NCI-H345 (cell line): Measurements from ENCODE around the gene ZNF765.
"Not testable (repeated sequence)": the region's sequence is repeated elsewhere in the genome, so short reads cannot be mapped to it uniquely, and the experiment has no call there.

Experiments
- DNase-seq: peaks from one replicate; lab custom pipeline; 2025; lab: John Stamatoyannopoulos, UW

Gene ZNF765

DNA sequence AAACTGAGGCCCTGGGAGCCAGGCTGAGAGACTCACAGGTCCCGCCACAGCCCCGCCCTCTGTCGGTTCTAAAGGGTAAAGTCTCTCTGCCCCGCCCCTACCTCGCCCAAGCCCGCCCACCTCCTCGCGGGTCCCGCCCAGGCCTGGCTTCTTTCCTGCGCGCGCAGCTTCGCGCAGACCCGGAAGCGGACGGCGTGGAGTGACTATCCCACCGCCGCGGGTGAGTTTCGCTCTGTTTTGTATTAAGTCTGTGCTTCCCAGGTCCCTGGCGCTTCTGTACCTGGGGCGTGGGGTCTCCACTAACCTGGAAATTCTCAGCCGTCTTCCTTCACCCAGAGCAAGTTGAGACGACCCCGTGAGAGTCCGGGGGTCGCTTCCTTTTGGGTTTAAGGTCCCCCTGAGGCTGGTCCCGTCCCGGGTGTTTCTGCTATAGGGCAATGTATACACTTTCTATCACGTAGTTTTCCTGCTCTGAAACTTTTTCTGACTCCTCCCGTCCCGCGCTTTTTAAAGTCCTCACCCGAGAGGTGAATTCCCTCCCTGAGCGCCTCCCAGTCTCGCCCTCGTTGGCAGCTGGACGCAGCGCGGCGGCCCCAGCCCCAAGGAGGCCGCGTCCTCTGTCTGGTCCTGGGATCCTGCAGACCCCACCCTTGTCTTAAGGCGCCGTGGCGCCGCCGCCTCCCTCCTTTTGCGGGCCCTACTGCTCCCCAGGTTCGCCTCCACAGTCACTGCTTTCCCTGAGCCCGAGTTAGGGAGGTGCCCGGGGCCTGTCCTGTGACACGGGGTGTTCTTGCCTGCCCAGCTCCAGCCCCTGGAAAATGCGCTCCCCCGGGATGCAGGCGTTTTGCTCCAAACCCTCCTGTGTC is at the start of gene ZNF765:
Gene ZNF765 (plus strand): TSS at position 176 of the 866 bp plus-strand sequence. CDS start 2,867 bp downstream, outside the sequence.
- peak; percentile 81 for DNase-seq

DNA sequence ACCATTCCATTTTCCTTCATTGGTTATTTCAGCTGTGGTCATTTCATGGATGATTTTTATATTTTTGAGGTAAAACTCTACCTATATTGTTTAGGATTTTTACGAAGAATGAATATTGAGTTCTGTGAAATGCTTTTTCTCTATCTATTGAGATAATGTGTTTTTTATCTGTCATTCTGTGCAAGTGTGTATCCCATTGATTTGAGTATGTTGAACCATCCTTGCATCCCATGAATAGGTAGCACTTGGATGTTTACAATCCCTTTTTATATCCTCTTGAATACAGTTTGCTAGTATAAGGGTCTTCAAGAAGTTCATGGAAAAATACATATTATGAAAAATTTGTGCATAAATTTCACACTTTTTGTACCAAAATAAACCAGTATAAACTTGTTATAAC is 39.2 kb upstream of the ZNF765 start:
- DNase-seq, result no peak

DNA sequence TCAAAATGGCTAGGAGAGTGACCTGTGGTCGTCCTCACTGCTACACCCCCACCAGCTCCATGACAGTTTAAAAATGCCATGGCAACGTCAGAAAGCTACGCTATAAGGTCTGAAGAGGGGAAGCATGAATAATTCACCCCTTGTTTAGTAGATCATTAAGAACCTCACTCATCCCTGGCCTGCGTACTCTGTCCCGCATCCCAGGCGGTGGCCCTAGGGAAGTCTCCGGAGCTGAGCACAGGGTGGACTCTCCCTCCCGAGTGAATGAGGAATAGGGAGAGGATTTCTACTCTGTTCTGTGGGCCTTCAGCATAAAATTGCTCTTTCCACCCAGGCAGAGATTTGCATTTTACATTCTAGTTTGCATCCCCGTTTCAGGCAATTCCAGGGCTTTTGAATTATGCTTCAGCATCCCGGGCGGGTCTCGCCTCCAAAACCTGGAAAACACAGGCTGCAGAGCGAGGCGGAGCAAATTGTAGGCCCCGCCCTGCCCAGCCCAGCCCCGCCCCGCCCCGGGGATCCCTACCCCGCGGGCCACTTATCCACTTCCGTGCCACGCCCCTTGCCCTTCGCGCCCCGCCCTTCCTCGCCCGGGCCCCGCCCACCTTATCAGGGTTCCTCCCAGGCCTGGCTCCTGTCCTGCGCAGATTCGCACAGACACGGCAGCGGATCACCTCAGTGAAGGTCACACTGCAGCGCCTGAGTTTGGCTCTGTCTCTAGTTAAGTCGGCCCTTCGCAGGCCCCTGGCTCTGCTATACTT is 36.9 kb upstream of the ZNF765 start:
- DNase-seq, result no peak

DNA sequence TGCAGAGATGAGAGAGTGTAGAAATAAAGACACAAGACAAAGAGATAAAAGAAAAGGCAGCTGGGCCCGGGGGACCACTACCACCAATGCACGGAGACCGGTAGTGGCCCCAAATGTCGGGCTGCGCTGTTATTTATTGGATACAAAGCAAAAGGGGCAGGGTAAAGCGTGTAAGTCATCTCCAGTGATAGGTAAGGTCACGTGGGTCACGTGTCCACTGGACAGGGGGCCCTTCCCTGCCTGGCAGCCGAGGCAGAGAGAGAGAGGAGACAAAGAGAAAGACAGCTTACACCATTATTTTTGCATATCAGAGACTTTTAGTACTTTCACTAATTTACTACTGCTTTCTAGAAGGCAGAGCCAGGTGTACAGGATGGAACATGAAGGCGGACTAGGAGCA is 34.9 kb upstream of the ZNF765 start:
- not testable (repeated sequence) for DNase-seq

DNA sequence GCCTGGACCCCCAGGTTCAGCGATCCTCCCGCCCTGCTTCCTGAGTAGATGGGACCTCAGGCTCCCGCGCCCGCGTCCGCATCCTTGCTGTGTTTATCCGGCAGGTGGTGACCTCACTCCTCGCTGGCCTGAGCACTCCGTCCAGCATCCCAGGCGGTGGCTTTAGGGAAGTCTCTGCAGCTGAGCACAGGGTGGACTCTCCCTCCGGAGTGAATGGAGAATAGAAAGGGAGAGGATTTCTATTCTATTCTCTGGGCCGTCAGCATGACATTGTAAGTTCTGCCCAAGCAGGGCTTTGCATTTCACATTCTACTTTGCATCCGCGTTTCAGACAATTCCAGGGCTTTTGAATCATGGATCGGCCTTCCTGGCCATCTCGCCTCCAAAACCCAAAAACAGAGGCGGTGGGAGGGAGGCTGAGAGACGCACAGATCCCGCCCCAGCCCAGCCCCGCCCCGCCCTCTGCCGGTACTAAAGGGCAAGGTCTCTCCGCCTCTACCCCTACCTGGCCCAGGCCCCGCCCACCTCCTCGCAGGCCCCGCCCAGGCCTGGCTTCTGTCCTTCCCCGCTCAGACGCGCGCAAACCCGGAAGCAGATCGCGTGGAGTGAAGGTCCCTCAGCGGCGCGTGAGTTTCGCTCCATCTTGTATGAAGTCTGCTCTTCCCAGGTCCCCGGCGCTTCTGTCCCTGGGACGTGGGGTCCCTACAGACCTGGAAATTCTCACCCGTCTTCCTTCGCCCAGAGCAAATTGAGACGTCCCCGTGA is 29.6 kb upstream of the ZNF765 start, which contains the start of gene ZNF525:
Gene ZNF525 (plus strand): TSS at position 572 of the 765 bp plus-strand sequence. CDS start 6,577 bp downstream, outside the sequence.
- peak; percentile 90 for DNase-seq

DNA sequence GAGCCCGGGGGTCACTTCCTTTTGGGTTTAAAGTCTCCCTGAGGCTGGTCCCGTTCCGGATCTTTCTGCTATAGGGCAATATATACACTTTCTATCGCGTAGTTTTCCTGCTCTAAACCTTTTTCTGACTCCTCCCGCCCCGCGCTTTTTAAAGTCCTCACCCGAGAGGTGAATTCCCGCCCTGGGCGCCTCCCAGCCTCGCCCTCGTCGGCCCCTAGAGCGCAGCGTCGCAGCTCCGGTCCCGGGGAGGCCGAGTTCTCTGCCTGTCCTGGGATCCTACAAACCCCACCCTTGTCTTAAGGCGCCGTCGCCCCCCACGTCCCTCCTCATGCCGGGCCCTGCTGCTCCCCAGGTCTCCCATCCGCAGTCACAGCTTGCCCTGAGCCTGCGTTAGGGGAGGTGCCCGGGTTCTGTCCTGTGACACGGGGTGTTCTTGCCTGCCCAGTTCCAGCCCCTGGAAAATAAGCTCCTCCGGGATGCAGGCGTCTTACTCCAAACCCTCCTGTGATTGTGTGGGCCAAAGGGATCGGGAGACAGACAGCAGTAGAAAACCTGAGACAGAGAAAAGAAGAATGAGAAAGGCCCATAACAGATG is 29.0 kb upstream of the ZNF765 start:
- DNase-seq, result peak; percentile 44

DNA sequence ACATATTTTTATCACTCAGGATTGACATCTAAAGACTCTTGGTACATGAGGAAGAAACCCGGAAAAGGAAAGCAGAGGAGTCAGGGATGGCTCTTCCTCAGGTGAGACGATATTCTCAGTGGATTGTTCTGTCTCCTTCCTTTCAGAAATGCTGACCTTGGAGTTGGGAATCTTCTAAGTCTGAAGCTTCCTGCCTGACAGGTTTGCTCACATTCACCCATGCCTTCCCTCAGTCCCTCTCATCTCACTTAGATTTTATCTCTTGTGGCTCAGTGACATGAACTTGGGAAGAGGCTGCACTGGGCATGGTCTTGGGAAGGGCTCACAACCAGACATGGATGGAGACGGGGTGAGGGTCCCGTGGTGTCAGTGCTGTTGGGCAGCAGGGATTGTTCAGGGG is 22.8 kb upstream of the ZNF765 start:
- no peak for DNase-seq

DNA sequence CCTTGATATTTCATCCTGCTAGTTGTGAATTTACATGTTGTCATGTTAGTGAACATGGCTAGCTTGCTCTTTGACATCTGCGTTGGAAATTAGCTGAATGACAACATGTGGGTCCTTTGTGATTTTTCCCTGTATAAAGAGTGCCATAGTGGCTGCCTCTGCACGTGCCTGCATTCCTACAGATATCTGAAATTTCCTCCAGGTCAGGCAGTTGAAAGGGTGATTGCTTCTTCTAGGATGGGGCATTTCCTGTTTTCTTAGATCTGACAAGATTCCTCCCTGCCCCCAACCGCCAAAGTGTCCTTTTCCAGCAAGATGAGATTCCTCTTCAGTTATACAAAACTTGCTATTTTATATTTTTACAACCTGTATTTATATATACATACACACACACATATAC is 20.7 kb upstream of the ZNF765 start:
- no peak for DNase-seq

DNA sequence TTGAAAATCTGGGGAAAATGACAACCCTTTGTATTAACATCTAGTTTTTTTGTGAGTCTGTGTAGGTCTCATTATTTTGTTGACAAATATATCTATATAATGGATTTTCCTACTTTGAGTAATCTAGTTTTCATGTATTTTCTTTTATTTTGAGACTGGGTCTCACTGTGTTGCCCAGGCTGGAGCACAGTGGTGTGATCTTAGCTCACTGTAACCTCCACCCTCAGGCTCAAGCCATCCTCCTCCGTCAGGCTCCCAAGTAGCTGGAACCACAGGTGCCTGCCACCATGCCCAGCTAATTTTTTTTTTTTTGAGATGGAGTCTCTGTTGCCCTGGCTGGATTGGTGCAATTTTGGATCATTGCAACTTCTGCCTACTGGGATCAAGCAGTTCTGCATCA is 20.2 kb upstream of the ZNF765 start:
- DNase-seq, result no peak

DNA sequence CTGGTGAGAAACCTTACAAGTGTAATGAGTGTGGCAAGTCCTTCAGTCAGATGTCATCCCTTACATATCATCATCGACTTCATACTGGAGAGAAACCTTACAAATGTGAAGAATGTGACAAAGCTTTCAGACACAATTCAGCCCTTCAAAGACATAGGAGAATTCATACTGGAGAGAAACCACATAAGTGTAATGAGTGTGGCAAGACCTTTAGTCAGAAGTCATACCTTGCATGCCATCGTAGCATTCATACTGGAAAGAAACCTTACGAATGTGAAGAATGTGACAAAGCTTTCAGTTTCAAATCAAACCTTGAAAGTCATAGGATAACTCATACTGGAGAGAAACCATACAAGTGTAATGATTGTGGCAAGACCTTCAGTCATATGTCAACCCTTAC is 13.6 kb upstream of the ZNF765 start:
- DNase-seq, result no peak

DNA sequence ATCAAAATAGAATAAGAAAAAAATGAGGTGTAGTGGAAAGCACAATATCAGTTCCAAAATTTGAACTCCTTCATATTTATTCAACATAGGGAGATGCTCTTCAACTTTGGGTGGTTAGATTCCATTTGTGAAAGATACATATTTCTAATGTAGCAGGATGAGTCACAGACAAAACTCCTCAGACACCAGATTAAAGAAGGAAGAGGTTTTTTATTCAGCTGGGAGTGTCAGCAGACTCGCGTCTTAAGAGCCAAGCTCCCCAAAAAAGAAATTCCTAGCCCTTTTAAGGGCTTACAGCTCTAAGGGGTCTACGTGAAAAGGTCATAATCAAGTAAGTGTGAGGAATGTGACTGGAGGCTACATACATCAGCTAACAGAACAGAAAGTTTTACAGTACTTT is 6.8 kb upstream of the ZNF765 start:
- no peak for DNase-seq

DNA sequence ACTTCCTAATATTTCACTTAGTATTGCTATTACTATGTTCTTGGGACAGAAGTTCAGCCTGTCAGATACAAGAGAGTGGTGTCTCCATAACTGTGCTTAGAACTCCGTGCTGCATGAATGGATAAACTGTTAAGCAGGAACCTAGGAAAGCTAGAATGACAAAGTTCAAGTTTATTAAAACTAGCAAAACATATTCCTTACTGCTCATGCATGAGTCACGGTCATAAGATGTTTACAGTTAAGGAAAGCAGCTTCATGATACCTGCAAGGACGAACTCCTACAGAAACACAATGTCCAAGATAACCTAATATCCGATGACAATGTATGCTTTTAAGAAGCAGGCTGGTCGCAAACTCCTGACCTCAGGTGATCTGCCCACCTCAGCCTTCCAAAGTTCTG is 6.0 kb upstream of the ZNF765 start:
- no peak for DNase-seq

DNA sequence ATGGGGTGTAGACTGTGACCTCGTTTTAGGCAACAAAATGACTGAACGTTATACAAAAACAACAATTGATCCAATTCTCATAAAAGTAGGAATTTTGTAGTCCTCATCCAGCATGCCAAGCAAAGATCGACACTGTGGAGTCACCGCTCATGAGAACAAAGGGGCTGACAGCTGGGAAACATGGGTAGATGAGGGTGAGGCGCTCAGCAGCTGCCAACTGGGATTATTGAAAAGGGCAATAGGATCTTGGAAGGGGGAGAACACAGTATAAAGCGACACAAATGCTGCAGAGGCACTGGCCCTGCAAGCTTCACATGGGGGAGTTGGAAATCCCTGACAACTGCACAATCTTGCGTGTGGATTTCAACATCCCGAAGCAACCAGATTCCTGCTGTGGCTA is 5.4 kb upstream of the ZNF765 start:
- DNase-seq, result no peak

DNA sequence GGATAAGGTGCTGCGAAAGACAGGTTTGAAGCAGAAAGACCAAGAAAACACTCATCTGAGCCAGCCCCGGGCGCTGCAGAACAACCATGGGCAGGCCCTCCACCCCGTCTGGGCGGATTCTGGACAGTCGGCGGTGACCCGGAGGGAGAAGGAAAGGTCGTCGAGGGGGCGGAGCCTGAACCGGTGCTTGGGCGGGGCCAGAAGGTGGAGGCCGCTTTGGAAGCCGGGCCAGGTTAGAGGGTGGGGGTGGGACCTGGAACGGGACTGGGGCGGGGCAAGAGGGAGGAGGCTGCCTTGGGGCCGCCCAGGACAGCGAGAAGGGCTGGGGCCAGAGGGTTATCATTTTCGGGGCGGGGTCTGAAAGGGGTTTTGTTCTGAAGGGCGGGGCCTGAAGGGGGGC is 5.0 kb upstream of the ZNF765 start:
- DNase-seq, result no peak

DNA sequence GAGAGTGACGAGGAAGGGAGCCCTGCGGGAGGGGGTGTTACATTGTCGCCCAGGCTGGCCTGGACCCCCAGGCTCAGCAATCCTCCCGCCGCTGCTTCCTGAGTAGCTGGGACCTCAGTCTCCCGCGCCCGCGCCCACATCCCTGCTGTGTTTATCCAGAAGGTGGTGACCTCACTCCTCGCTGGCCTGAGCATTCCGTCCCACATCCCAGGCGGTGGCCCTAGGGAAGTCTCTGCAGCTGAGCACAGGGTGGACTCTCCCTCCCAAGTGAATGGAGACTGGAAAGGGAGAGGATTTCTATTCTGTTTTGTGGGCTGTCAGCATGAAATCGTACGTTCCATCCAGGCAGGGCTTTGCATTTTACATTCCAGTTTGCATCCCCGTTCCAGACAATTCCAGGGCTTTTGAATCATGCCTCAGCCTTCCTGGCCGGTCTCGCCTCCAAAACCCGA is 401 bp upstream of the ZNF765 start:
- DNase-seq, result no peak

DNA sequence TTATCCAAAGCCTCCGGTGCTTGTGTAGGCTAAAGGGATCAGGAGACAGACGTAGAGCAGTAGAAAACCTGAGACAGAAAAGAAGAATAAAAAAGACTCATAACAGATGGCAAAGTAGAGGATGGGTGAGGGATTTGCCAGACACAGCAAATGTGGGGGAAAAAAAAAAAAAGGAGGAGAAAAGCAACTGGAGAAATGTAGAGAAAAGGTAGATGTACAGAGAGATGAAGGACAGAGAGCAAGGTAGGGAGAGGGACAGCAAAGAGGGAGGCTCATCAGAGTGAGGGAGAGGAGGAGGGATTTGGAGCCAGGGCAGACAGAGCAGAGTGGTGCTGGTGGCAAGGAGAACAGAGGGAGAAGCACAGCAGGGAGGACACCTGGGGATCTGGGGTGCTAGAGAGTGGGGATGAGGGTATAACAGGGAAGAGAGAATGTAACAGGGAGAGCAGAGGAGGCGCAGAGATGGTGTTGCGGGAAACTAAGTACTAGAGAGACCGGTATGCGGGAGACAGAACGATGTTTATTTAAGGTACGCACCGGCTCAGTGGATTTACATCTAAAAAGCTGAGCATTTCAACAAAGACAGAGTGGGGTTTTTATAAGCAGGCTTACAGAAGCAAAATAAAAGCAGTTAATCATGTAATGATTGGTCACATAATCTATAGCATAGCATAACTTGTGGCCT is 1.0 kb downstream of the ZNF765 start:
- not testable (repeated sequence) for DNase-seq

DNA sequence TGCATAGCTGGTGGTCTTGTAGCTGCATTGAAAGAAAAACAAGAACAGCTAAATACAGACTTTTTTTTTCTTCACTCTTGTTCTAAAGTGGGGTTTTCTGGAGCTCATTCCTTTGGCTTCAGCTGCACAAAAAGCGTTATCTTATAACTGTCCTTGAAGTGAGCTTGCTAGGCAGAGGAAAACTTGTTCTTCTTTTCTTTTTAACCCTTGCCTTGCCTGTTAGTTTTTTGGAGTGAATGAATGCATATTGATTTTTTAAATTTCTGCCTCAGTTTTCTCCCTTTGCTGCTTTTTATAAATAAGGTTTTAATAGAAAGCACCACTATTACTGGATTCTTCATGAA is 1.5 kb downstream of the ZNF765 start:
- no peak for DNase-seq

DNA sequence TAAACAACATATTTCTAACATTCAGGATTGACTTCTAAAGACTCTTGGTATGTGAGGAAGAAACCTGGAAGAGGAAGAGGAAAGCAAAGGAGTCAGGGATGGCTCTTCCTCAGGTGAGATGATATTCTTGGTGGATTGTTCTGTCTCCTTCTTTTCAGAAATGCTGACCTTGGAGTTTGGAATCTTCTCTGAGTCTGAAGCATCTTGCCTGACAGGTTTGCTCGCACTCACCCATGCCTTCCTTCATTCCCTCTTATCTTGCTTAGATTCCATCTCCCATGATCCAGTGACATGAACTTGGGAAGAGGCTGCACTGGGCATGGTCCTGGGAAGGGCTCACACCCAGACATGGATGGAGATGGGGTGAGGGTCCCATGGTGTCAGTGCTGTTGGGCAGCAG is 3.0 kb downstream of the ZNF765 start:
- DNase-seq, result not testable (repeated sequence)

DNA sequence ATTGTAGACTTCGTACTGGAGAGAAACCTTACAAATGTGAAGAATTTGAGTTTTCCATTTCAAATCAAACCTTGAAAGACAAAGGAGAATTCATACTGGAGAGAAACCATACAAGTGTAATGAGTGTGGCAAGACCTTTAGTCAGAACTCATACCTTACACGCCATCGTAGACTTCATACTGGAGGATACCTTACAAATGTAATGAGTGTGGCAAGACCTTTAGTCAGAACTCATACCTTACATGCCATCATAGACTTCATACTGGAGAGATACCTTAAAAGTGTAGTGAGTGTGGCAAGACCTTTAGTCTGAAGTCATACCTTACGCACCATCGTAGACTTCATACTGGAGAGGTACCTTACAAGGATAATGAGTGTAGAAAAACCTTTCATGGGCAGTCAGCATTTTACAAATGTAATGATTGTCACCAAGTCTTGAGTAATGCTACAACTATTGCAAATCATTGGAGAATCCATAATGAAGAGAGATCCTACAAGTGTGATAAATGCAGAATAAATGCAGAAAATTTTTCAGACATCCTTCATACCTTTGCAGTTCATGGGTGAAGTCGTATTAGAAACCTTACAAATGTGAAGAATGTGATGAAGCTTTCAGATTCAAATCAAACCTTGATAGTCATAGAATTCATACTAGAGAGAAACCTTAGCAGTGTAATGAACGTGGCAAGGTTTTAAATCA is 14.7 kb downstream of the ZNF765 start:
- DNase-seq, result no peak

DNA sequence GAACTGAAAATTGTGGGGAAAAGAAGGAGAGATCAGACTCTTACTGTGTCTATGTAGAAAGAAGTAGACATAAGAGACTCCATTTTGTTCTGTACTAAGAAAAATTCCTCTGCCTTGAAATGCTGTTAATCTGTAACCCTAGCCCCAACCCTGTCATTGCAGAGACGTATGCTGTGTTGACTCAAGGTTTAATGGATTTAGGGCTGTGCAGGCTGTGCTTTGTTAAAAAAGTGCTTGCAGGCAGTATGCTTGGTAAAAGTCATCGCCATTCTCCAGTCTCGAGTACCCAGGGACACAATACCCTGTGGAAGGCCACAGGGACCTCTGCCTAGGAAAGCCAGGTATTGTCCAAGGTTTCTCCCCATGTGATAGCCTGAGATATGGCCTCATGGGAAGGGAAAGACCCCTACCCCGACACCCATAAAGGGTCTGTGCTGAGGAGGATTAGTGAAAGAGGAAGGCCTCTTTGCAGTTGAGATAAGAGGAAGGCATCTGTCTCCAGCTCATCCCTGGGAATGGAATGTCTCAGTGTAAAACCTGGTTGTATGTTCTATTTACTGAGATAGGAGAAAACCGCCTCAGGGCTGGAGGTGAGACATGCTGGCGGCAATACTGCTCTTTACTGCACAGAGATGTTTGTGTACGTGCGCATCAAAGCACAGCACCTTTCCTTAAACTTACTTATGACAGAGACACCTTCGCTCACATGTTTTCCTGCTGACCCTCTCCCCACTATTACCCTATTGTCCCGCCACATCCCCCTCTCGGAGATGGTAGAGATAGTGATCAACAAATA is 25.8 kb downstream of the ZNF765 start:
- DNase-seq, result not testable (repeated sequence)
